Aorta (tissue), 5 donors: ENCODE results near the gene CCDC194. TPM values are rescaled to one million over a fixed set of nuclear protein-coding genes. Genes with fewer than 3 reads are reported as not detected.

Experiments
- ATAC-seq: fragments of 200-7000 bp; cut with Tn5 transposase; one replicate; pipeline ENCODE4 v1.9.1; 2022; ENCODE audit warnings: moderate library complexity; ENCODE audit not compliant: low FRiP score
- DNase-seq, 2 donors: peaks; one replicate each; pipeline ENCODE4 v3.0.0-alpha.2; 2020
- H3K27ac ChIP-seq, 2 donors: one replicate each; pipeline ENCODE4 v1.5.1; 2013; ENCODE audit warnings: low read length in 2 of 2, mild to moderate bottlenecking in 2 of 2, moderate library complexity in 2 of 2, control low read depth in 1 of 2, inconsistent platforms in 1 of 2, low read depth in 1 of 2
- H3K27me3 ChIP-seq, 2 donors: one replicate each; pipeline ENCODE4 v1.6.1; 2013; ENCODE audit warnings: control low read depth in 1 of 2, low read length in 1 of 2, mild to moderate bottlenecking in 1 of 2, moderate library complexity in 1 of 2; ENCODE audit not compliant: insufficient read depth in 2 of 2, control insufficient read depth in 1 of 2
- H3K36me3 ChIP-seq, 2 donors: one replicate each; pipeline ENCODE4 v1.6.1; 2013; ENCODE audit warnings: control low read depth in 1 of 2, low read length in 1 of 2, mild to moderate bottlenecking in 1 of 2; ENCODE audit not compliant: insufficient read depth in 2 of 2, control insufficient read depth in 1 of 2
- H3K4me1 ChIP-seq, 2 donors: one replicate each; pipeline ENCODE4 v1.6.1; 2013; ENCODE audit warnings: low read length in 2 of 2, control low read depth in 1 of 2, mild to moderate bottlenecking in 1 of 2, moderate library complexity in 1 of 2; ENCODE audit not compliant: insufficient read depth in 2 of 2, control insufficient read depth in 1 of 2
- H3K4me3 ChIP-seq, 2 donors: one replicate each; pipeline ENCODE4 v1.5.1; 2013; ENCODE audit warnings: low read length in 2 of 2, control low read depth in 1 of 2, mild to moderate bottlenecking in 1 of 2
- H3K9me3 ChIP-seq: one replicate; pipeline ENCODE4 v1.6.1; 2013; ENCODE audit warnings: mild to moderate bottlenecking, low read length; ENCODE audit not compliant: control insufficient read depth
- WGBS, 2 donors: extraction: QIAGEN DNeasy Blood & Tissue Kit; methylation state at CpG; one replicate each; pipeline ENCODE4 v1.1.7; 2013; 5-methylcytosine and 5-hydroxymethylcytosine counted together
- intact Hi-C, 2 donors: fragments of 100-400 bp; cut with DNase I; formaldehyde crosslinking; loops; one replicate each; pipeline versions ENCODE4 v1.14.2 to v1.15.0; 2022
- polyA plus RNA-seq, 2 donors: library from polyadenylated mRNA; stranded (reverse); fragments of 200-250 nt; gene quantifications; one replicate each; pipeline ENCODE4 v1.2.3, GENCODE V29; 2013
- total RNA-seq, 2 donors: library from RNA; stranded (reverse); fragmentation: NEBNext Ultra II Directional; extraction: Animal tissue kit (Norgen Biotek cat#: 25700); gene quantifications; one replicate each; pipeline ENCODE4 v1.2.1, GENCODE V29; 2021
- donor health status: healthy with polysubstance abuse.
- donor health status: Bipolar disorder and iron deficiency.
- donor health status: DM: no; HTN: no; CAD: no.
- donor health status: DM: no; HTN: no; CAD: no.
- donor health status: DM: yes; HTN: yes; CAD: no.

CCDC194 gene
- total and polyA plus RNA-seq, 4 donors = 0.71 to 1.7 TPM; not detected in 2

GRCh38 chr19:17411801-17412200 lies 17.8 kb upstream of the CCDC194 start:
- H3K27me3 ChIP-seq = no peaks in the 10 kb centered on the region
- ATAC-seq (no peak), DNase-seq (no peak)
- H3K4me3 ChIP-seq = no peak overlapping the region
- 79 to 87% methylated on average over 11 of the region's 11 CpGs for WGBS, 2 donors
- no peaks in the 10 kb centered on the region for H3K9me3 ChIP-seq
- intact Hi-C loops = no loop called here
- H3K27ac ChIP-seq = no peak overlapping the region
- no peaks in the 10 kb centered on the region for H3K36me3 ChIP-seq
- no peaks in the 10 kb centered on the region for H3K4me1 ChIP-seq

GRCh38 chr19:17409990-17410389 lies 16.0 kb upstream of the CCDC194 start:
- H3K4me3 ChIP-seq = no peak overlapping the region
- no peak overlapping the region for H3K27ac ChIP-seq
- H3K27me3 ChIP-seq = no peaks in the 10 kb centered on the region
- H3K9me3 ChIP-seq = no peaks in the 10 kb centered on the region
- DNase-seq = no peak
- no peaks in the 10 kb centered on the region for H3K36me3 ChIP-seq
- intact Hi-C loops = no loop called here
- 89 to 90% methylated on average over 9 of the region's 9 CpGs for WGBS, 2 donors
- no peak for ATAC-seq
- no peaks in the 10 kb centered on the region for H3K4me1 ChIP-seq

- DNase-seq (no peak), ATAC-seq (no peak)
- H3K9me3 ChIP-seq = no peaks in the 10 kb centered on the region
- H3K27ac ChIP-seq = no peak overlapping the region
- no peaks in the 10 kb centered on the region for H3K36me3 ChIP-seq
- H3K27me3 ChIP-seq = no peaks in the 10 kb centered on the region
- 61 to 68% methylated on average over 2 of the region's 2 CpGs for WGBS, 2 donors
- no peak overlapping the region for H3K4me3 ChIP-seq
- H3K4me1 ChIP-seq = no peaks in the 10 kb centered on the region
- intact Hi-C loops = no loop called here
Observed at GRCh38 chr19:17406887-17407196, 12.8 kb upstream of the CCDC194 start.

- 78 to 79% methylated on average over 10 of the region's 10 CpGs for WGBS, 2 donors
- Histone ChIP-seq H3K9me3 (no peaks in the 10 kb centered on the region), H3K36me3 (no peaks in the 10 kb centered on the region), H3K4me1 (no peaks in the 10 kb centered on the region), H3K27ac (no peak overlapping the region), H3K4me3 (no peak overlapping the region), H3K27me3 (no peaks in the 10 kb centered on the region)
- intact Hi-C loops = no loop called here
- no peak for DNase-seq
- ATAC-seq = peak; percentile 11
Observed at GRCh38 chr19:17406046-17406886, 12.3 kb upstream of the CCDC194 start.

- 61 to 64% methylated on average over 18 of the region's 18 CpGs for WGBS, 2 donors
- H3K27me3 ChIP-seq = no peaks in the 10 kb centered on the region
- ATAC-seq (peak; percentile 90), DNase-seq (peak in 1 of 2 donors; percentile 84)
- intact Hi-C loops = no loop called here
- H3K4me1 ChIP-seq = no peaks in the 10 kb centered on the region
- H3K36me3 ChIP-seq = no peaks in the 10 kb centered on the region
- no peak within 1 kb of the TSS for H3K4me3 ChIP-seq
- H3K27ac ChIP-seq = no peak within 1 kb of the TSS
- no peaks in the 10 kb centered on the region for H3K9me3 ChIP-seq
Observed at GRCh38 chr19:17405250-17406045, 11.5 kb upstream of the CCDC194 start, which contains the start of gene BST2. BST2 (minus strand) TSS chr19:17405630; CDS start chr19:17405575, 55 bp downstream.

- H3K4me1 ChIP-seq = no peaks in the 10 kb centered on the region
- H3K9me3 ChIP-seq = no peaks in the 10 kb centered on the region
- no peak overlapping the region for H3K27ac ChIP-seq
- no peaks in the 10 kb centered on the region for H3K36me3 ChIP-seq
- WGBS, 2 donors = 87 to 88% methylated on average over 7 of the region's 7 CpGs
- DNase-seq (no peak), ATAC-seq (no peak)
- no peak overlapping the region for H3K4me3 ChIP-seq
- no peaks in the 10 kb centered on the region for H3K27me3 ChIP-seq
- intact Hi-C loops = no loop called here
Observed at GRCh38 chr19:17404621-17405249, 10.7 kb upstream of the CCDC194 start.

GRCh38 chr19:17404015-17404414 lies 10.0 kb upstream of the CCDC194 start:
- ATAC-seq (no peak), DNase-seq (no peak)
- WGBS, 2 donors = 89 to 90% methylated on average over 6 of the region's 6 CpGs
- H3K27me3 ChIP-seq = no peaks in the 10 kb centered on the region
- intact Hi-C loops = no loop called here
- H3K4me3 ChIP-seq = no peak overlapping the region
- H3K4me1 ChIP-seq = no peaks in the 10 kb centered on the region
- H3K36me3 ChIP-seq = no peaks in the 10 kb centered on the region
- H3K27ac ChIP-seq = no peak overlapping the region
- H3K9me3 ChIP-seq = no peaks in the 10 kb centered on the region

GRCh38 chr19:17402982-17403855 lies 9.2 kb upstream of the CCDC194 start:
- intact Hi-C loops = no loop called here
- H3K36me3 ChIP-seq = no peaks in the 10 kb centered on the region
- no peak overlapping the region for H3K27ac ChIP-seq
- DNase-seq (peak in 1 of 2 donors; percentile 81), ATAC-seq (peak; percentile 33)
- H3K4me1 ChIP-seq = no peaks in the 10 kb centered on the region
- H3K4me3 ChIP-seq = no peak overlapping the region
- 42 to 49% methylated on average over 29 to 35 of the region's 36 CpGs for WGBS, 2 donors
- H3K9me3 ChIP-seq = no peaks in the 10 kb centered on the region
- H3K27me3 ChIP-seq = no peaks in the 10 kb centered on the region
